Thyroid gland (tissue), 4 donors: ENCODE data around the gene DSCAM.

ENCODE experiments used
- POLR2A ChIP-seq, 2 donors: fragments of 450-650 bp; IDR thresholded peaks; one replicate each; pipeline ENCODE4 v1.6.1; 2017; ENCODE audit warnings: antibody characterized with exemption in 2 of 2, mild to moderate bottlenecking in 2 of 2, moderate library complexity in 1 of 2
- TF ChIP-seq, protein P1 (sequence below), 6 experiments: fragments of 200-600 bp in 3 of 6; fragments of 450-650 bp in 3 of 6; sonication (generic) in 3 of 6; IDR thresholded peaks; one replicate each; pipeline ENCODE4 v1.5.1; 2016 to 2019; ENCODE audit warnings: antibody characterized with exemption in 6 of 6, mild to moderate bottlenecking in 2 of 6, inconsistent platforms in 1 of 6, moderate library complexity in 1 of 6

- TF ChIP-seq, protein P1, sequence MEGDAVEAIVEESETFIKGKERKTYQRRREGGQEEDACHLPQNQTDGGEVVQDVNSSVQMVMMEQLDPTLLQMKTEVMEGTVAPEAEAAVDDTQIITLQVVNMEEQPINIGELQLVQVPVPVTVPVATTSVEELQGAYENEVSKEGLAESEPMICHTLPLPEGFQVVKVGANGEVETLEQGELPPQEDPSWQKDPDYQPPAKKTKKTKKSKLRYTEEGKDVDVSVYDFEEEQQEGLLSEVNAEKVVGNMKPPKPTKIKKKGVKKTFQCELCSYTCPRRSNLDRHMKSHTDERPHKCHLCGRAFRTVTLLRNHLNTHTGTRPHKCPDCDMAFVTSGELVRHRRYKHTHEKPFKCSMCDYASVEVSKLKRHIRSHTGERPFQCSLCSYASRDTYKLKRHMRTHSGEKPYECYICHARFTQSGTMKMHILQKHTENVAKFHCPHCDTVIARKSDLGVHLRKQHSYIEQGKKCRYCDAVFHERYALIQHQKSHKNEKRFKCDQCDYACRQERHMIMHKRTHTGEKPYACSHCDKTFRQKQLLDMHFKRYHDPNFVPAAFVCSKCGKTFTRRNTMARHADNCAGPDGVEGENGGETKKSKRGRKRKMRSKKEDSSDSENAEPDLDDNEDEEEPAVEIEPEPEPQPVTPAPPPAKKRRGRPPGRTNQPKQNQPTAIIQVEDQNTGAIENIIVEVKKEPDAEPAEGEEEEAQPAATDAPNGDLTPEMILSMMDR (IDR thresholded peaks at IDR 0.05): no peak
- no peak for TF ChIP-seq POLR2A (IDR thresholded peaks at IDR 0.05)
These were observed 695.3 kb downstream of the DSCAM start for GRCh38 chr21:40151611-40152010.
